H1 (cell line): ENCODE results near the gene PHF3. TPM values are rescaled to one million over a fixed set of nuclear protein-coding genes. Genes with fewer than 3 reads are reported as not detected.
A peak's percentile ranks its signal among the peaks of the same experiment; 100 is the strongest.

Source experiments
- BCL11A ChIP-seq, 2 experiments: IDR thresholded peaks; one replicate each; pipeline ENCODE4 v1.6.1; 2011; ENCODE audit warnings: low read depth in 2 of 2, low read length in 2 of 2, mild to moderate bottlenecking in 2 of 2
- BRCA1 ChIP-seq: IDR thresholded peaks from 2 replicates; pipeline ENCODE4 v1.6.1; 2012; ENCODE audit warnings: low read depth, low read length, improper control_type of control experiment
- CBX5 ChIP-seq: fragments of 300-800, 300-1000 bp; sonication (generic); IDR thresholded peaks from 2 replicates; pipeline ENCODE4 v1.7.1; 2016; ENCODE audit warnings: antibody characterized with exemption, low read length, low read depth
- CEBPB ChIP-seq: IDR thresholded peaks from 2 replicates; pipeline ENCODE4 v1.6.1; 2012; ENCODE audit warnings: low read depth, low read length
- CHD1 ChIP-seq: IDR thresholded peaks from 2 replicates; pipeline ENCODE4 v1.6.1; 2012; ENCODE audit warnings: low read depth, low read length, improper control_type of control experiment
- CREB1 ChIP-seq: IDR thresholded peaks from 2 replicates; pipeline ENCODE4 v1.6.1; 2012; ENCODE audit warnings: inconsistent platforms
- CTBP2 ChIP-seq: IDR thresholded peaks from 2 replicates; pipeline ENCODE4 v1.7.0; 2011; ENCODE audit warnings: borderline replicate concordance, mild to moderate bottlenecking, moderate library complexity, mixed read lengths, low read length; ENCODE audit not compliant: insufficient read depth, insufficient read length
- GTF2F1 ChIP-seq: IDR thresholded peaks from 2 replicates; pipeline ENCODE4 v1.6.1; 2012; ENCODE audit warnings: low read depth, low read length, improper control_type of control experiment, borderline replicate concordance
- JUND ChIP-seq: IDR thresholded peaks from 2 replicates; pipeline ENCODE4 v1.6.1; 2011; ENCODE audit warnings: mild to moderate bottlenecking, improper control_type of control experiment, low read length
- MAX ChIP-seq: IDR thresholded peaks from 2 replicates; pipeline ENCODE4 v1.6.1; 2012; ENCODE audit warnings: inconsistent platforms
- SIN3A ChIP-seq, 2 experiments: IDR thresholded peaks in 1 of 2; conservative IDR thresholded peaks in 1 of 2; 2 replicates each; pipeline ENCODE4 v1.6.1; 2011 to 2012; ENCODE audit warnings: low read length in 2 of 2, improper control_type of control experiment in 1 of 2, low read depth in 1 of 2, mild to moderate bottlenecking in 1 of 2
- SIRT6 ChIP-seq: IDR thresholded peaks from one replicate; pipeline ENCODE4 v1.7.1; 2012; ENCODE audit warnings: low read length, inconsistent platforms
- TAF7 ChIP-seq: optimal IDR thresholded peaks from 2 replicates; pipeline ENCODE3; 2011; ENCODE audit warnings: low read depth, mild to moderate bottlenecking, inconsistent platforms, low read length, moderate library complexity, borderline replicate concordance
- polyA plus RNA-seq, 7 experiments: library from polyadenylated mRNA; depleted of rRNA in 3 of 7; stranded (reverse) in 5 of 7; unstranded in 2 of 7; fragments of >200 nt in 5 of 7; fragments of 200-250 nt in 2 of 7; gene quantifications; 1 replicate in 5 of 7; 2 replicates in 1 of 7; 4 replicates in 1 of 7; pipeline versions ENCODE4 v1.2.1 to v1.2.3, GENCODE V29; 2011 to 2013; ENCODE audit warnings: missing spikeins in 2 of 7, mixed read lengths in 2 of 7
- total RNA-seq: library from RNA; stranded (reverse); fragmentation: NEBNext Ultra II Directional; extraction: Animal tissue kit (Norgen Biotek cat#: 25700); gene quantifications from 2 replicates; pipeline ENCODE4 v1.2.1, GENCODE V29; 2021

Gene PHF3
- total and polyA plus RNA-seq, 2 of the 8 experiments (the other 6 are each of a cell fraction or from before 2014, with no cell fraction given), result 10.1 to 69.3 TPM

GRCh38 chr6:63598049-63599036 is 37.3 kb upstream of the PHF3 start (continued):
- TF ChIP-seq GTF2F1 (no peak), TAF7 (no peak), SIRT6 (no peak), CHD1 (no peak), CREB1 (no peak), BCL11A (IDR thresholded peaks at IDR 0.05; ENCODE audit: low read depth in 2 of 2, low read length in 2 of 2) (no peak), CTBP2 (no peak), CBX5 (no peak), JUND (no peak), BRCA1 (no peak), CEBPB (no peak), MAX (0 out of 2 replicates have a peak, but pooled peaks have one; percentile 2), SIN3A (conservative IDR thresholded peaks at IDR 0.05 in 1 of 2, IDR thresholded peaks at IDR 0.05 in 1 of 2; ENCODE audit: low read depth in 1 of 2, low read length in 2 of 2) (0 out of 4 replicates have a peak, but pooled peaks of 1 of the 2 experiments have one; percentile 63)
